ENCODE data around the gene SCO2.

SCO2 gene

GRCh38 chr22:50504369-50505211 lies 20.8 kb downstream of the SCO2 start:
- H3K4me3 ChIP-seq (ENCODE audit: low read depth, low read length), result no peak overlapping the region
- in situ Hi-C loops (cut with HindIII; ENCODE audit: low pct_ligation_motif_present, low sequenced_read_pairs), result no loop called here

GRCh38 chr22:50503475-50504145 lies 21.8 kb downstream of the SCO2 start:
- H3K4me3 ChIP-seq (ENCODE audit: low read depth, low read length), result no peak overlapping the region
- peaks cover 25% of the 10 kb centered on the region for H3K36me3 ChIP-seq (replicated peaks)
- DNase-seq, result no peak
- H3K27me3 ChIP-seq (replicated peaks), result no peaks in the 10 kb centered on the region
- no peak overlapping the region for H3K27ac ChIP-seq
- in situ Hi-C loops (cut with HindIII; ENCODE audit: low pct_ligation_motif_present, low sequenced_read_pairs), result no loop called here
- TF ChIP-seq, protein P1, sequence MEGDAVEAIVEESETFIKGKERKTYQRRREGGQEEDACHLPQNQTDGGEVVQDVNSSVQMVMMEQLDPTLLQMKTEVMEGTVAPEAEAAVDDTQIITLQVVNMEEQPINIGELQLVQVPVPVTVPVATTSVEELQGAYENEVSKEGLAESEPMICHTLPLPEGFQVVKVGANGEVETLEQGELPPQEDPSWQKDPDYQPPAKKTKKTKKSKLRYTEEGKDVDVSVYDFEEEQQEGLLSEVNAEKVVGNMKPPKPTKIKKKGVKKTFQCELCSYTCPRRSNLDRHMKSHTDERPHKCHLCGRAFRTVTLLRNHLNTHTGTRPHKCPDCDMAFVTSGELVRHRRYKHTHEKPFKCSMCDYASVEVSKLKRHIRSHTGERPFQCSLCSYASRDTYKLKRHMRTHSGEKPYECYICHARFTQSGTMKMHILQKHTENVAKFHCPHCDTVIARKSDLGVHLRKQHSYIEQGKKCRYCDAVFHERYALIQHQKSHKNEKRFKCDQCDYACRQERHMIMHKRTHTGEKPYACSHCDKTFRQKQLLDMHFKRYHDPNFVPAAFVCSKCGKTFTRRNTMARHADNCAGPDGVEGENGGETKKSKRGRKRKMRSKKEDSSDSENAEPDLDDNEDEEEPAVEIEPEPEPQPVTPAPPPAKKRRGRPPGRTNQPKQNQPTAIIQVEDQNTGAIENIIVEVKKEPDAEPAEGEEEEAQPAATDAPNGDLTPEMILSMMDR (IDR thresholded peaks at IDR 0.05; ENCODE audit: low read depth, low read length, missing control alignments), result peak; percentile 30

More at GRCh38 chr22:50504369-50505211, 20.8 kb downstream of the SCO2 start:
- Histone ChIP-seq H3K36me3 (replicated peaks) (peaks cover 25% of the 10 kb centered on the region), H3K27ac (no peak overlapping the region), H3K27me3 (replicated peaks) (no peaks in the 10 kb centered on the region)
- no peak for DNase-seq
- TF ChIP-seq, protein P1 (IDR thresholded peaks at IDR 0.05; ENCODE audit: low read depth, low read length, missing control alignments), result no peak

DNA sequence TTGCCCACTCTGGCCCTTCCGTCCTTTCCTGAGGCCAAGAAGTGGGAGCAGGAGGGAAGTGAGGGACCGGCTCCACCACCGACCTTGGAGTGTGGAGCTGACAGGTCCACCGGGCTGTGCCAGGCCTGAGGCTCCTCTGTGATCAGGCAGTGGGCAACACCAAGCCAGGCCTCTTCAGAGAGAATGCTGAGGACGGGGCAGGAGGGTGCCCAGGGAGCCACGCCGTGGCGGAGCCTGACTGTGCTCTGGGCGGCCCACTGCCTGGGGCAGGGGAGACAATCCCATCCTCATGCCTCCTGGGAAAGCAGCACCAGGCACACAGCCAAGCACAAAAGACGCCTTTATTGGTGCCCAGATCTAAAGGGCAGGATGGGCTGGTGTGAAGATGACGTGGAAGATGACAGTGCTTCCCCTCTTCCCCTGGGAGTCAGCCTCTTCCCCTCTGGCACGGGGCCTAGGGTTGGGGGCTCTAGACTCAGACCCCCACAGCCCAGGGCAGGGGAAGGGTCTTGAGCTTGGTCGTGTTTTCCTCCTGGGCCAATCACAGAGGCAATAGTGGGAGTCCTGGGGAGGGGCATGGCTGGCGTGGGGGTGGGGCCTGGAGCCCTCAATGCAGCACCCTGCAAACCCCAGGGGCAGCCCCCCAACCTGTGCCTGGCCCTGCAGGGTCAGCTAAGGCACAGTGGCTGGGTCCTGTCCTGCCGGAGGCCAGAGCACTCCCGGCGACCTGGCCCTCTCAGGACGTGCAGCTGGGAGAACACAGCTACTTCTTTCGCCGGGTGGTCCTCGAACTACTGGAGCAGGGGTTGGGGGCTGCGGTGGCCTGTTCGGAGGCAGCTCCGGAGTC lies 22.5 kb downstream of the SCO2 start:
- in situ Hi-C loops (cut with HindIII; ENCODE audit: low pct_ligation_motif_present, low sequenced_read_pairs), result no loop called here
- peaks cover 25% of the 10 kb centered on the region for H3K36me3 ChIP-seq (replicated peaks)
- TF ChIP-seq, protein P1 (IDR thresholded peaks at IDR 0.05; ENCODE audit: low read depth, low read length, missing control alignments), result no peak
- no peak for DNase-seq
- H3K27ac ChIP-seq, result no peak overlapping the region
- no peak overlapping the region for H3K4me3 ChIP-seq (ENCODE audit: low read depth, low read length)
- no peaks in the 10 kb centered on the region for H3K27me3 ChIP-seq (replicated peaks)

DNA sequence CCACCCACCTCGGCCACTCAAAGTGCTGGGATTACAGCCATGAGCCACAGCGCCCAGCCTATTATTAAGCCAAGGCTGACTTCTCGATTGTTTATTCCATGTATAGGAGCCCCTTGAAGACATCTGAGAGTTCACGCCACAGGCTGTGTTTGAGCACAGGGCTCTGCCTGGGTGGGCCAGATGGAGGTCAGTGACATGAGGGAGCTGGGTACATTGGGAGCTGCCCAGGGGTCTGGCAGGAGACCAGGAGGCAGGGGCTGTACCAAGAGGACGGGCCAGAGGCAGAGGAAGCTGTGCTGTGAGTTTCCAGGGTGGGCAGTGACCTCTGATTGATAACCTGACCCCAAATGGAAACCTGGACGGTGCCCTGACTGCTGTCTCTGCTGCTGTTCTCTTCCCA lies 23.3 kb downstream of the SCO2 start:
- TF ChIP-seq, protein P1 (IDR thresholded peaks at IDR 0.05; ENCODE audit: low read depth, low read length, missing control alignments), result no peak
- Histone ChIP-seq H3K36me3 (replicated peaks) (peaks cover 25% of the 10 kb centered on the region), H3K27me3 (replicated peaks) (no peaks in the 10 kb centered on the region), H3K27ac (no peak overlapping the region), H3K4me3 (ENCODE audit: low read depth, low read length) (no peak overlapping the region)
- no peak for DNase-seq
- in situ Hi-C loops (cut with HindIII; ENCODE audit: low pct_ligation_motif_present, low sequenced_read_pairs), result no loop called here

GRCh38 chr22:50500452-50500851 lies 24.9 kb downstream of the SCO2 start:
- DNase-seq, result no peak
- in situ Hi-C loops (cut with HindIII; ENCODE audit: low pct_ligation_motif_present, low sequenced_read_pairs), result no loop called here
- TF ChIP-seq, protein P1 (IDR thresholded peaks at IDR 0.05; ENCODE audit: low read depth, low read length, missing control alignments), result no peak

More at GRCh38 chr22:50500452-50500851, 24.9 kb downstream of the SCO2 start:
- peaks cover 20% of the 10 kb centered on the region for H3K36me3 ChIP-seq (replicated peaks)
- no peak overlapping the region for H3K27ac ChIP-seq
- no peak overlapping the region for H3K4me3 ChIP-seq (ENCODE audit: low read depth, low read length)
- no peaks in the 10 kb centered on the region for H3K27me3 ChIP-seq (replicated peaks)
